H7 (cell line): ENCODE measurements around the gene OR5D16. TPM values are rescaled to one million over a fixed set of nuclear protein-coding genes. Genes with fewer than 3 reads are reported as not detected.
"Not testable (repeated sequence)": the region's sequence is repeated elsewhere in the genome, so short reads cannot be mapped to it uniquely, and the experiment has no call there.

Experiments
- DNase-seq: peaks from one replicate; pipeline ENCODE4 v3.0.0; 2012
- H3K27me3 ChIP-seq: 2 replicates; pipeline ENCODE4 v1.6.0; 2011; ENCODE audit warnings: mild to moderate bottlenecking, low read length; ENCODE audit not compliant: control insufficient read depth, insufficient read depth
- H3K36me3 ChIP-seq: replicated peaks from 2 replicates; pipeline ENCODE4 v1.5.1; 2011; ENCODE audit warnings: low read length; ENCODE audit not compliant: control insufficient read depth, insufficient read depth
- H3K4me3 ChIP-seq: 2 replicates; pipeline ENCODE4 v1.5.1; 2011; ENCODE audit warnings: low read depth, mild to moderate bottlenecking, control low read depth, low read length, moderate library complexity; ENCODE audit not compliant: insufficient read depth
- total RNA-seq: library from RNA; depleted of rRNA; stranded (reverse); fragments of >200 nt; shearing (Covaris generic); gene quantifications from 2 replicates; pipeline ENCODE4 v1.2.3, GENCODE V29; 2014; rRNA removed

The OR5D16 gene
- total RNA-seq: not detected in 2 replicates

GRCh38 chr11:55838452-55838851 is at the start of gene OR5D16:
Gene OR5D16, plus strand, starts transcription at chr11:55838752. Its CDS starts 0 bp downstream, at chr11:55838752.
- H3K4me3 ChIP-seq: no peak within 1 kb of the TSS
- DNase-seq: no peak

GRCh38 chr11:55791606-55792005 is 46.9 kb upstream of the OR5D16 start:
- Histone ChIP-seq H3K4me3 (no peak overlapping the region), H3K36me3 (no peaks in the 10 kb centered on the region), H3K27me3 (no peaks in the 10 kb centered on the region)
- no peak for DNase-seq

More at GRCh38 chr11:55838452-55838851, at the start of gene OR5D16:
- no peaks in the 10 kb centered on the region for H3K36me3 ChIP-seq
- no peaks in the 10 kb centered on the region for H3K27me3 ChIP-seq

- Histone ChIP-seq H3K4me3 (no peak overlapping the region), H3K27me3 (no peaks in the 10 kb centered on the region), H3K36me3 (no peaks in the 10 kb centered on the region)
- DNase-seq: no peak
Observed at GRCh38 chr11:55793321-55793720, 45.2 kb upstream of the OR5D16 start.

GRCh38 chr11:55795256-55795655 is 43.3 kb upstream of the OR5D16 start, which contains the start of gene OR5D14:
Gene OR5D14, plus strand, starts transcription at chr11:55795556. Its CDS starts 0 bp downstream, at chr11:55795556.
- H3K27me3 ChIP-seq: no peaks in the 10 kb centered on the region
- H3K4me3 ChIP-seq: no peak within 1 kb of the TSS
- no peaks in the 10 kb centered on the region for H3K36me3 ChIP-seq
- no peak for DNase-seq

GRCh38 chr11:55806248-55806647 is 32.3 kb upstream of the OR5D16 start:
- H3K36me3 ChIP-seq: no peaks in the 10 kb centered on the region
- no peak overlapping the region for H3K4me3 ChIP-seq
- no peaks in the 10 kb centered on the region for H3K27me3 ChIP-seq
- no peak for DNase-seq

- DNase-seq: no peak
- no peaks in the 10 kb centered on the region for H3K27me3 ChIP-seq
- no peaks in the 10 kb centered on the region for H3K36me3 ChIP-seq
- no peak within 1 kb of the TSS for H3K4me3 ChIP-seq
Observed at GRCh38 chr11:55811067-55811466, 27.5 kb upstream of the OR5D16 start, which contains the start of gene OR5L1. Gene OR5L1, plus strand, starts transcription at chr11:55811367. Its CDS starts 100 bp downstream, at chr11:55811467.

- Histone ChIP-seq H3K4me3 (no peak within 1 kb of the TSS), H3K36me3 (no peaks in the 10 kb centered on the region), H3K27me3 (no peaks in the 10 kb centered on the region)
- no peak for DNase-seq
Observed at GRCh38 chr11:55819330-55819729, 19.2 kb upstream of the OR5D16 start, which contains the start of gene OR5D18. Gene OR5D18, plus strand, starts transcription at chr11:55819630. Its CDS starts 0 bp downstream, at chr11:55819630.

GRCh38 chr11:55826919-55827318 is 11.6 kb upstream of the OR5D16 start, which contains the start of gene OR5L2:
Gene OR5L2, plus strand, starts transcription at chr11:55827219. Its CDS starts 0 bp downstream, at chr11:55827219.
- Histone ChIP-seq H3K4me3 (no peak within 1 kb of the TSS), H3K27me3 (no peaks in the 10 kb centered on the region), H3K36me3 (no peaks in the 10 kb centered on the region)
- no peak for DNase-seq

- Histone ChIP-seq H3K36me3 (no peaks in the 10 kb centered on the region), H3K27me3 (no peaks in the 10 kb centered on the region), H3K4me3 (no peak overlapping the region)
- DNase-seq: no peak
Observed at GRCh38 chr11:55847453-55847852, 8.9 kb downstream of the OR5D16 start.

GRCh38 chr11:55849037-55849436 is 10.5 kb downstream of the OR5D16 start:
- Histone ChIP-seq H3K36me3 (no peaks in the 10 kb centered on the region), H3K4me3 (no peak overlapping the region), H3K27me3 (no peaks in the 10 kb centered on the region)
- no peak for DNase-seq

GRCh38 chr11:55852141-55852540 is 13.6 kb downstream of the OR5D16 start:
- Histone ChIP-seq H3K4me3 (no peak overlapping the region), H3K27me3 (no peaks in the 10 kb centered on the region), H3K36me3 (no peaks in the 10 kb centered on the region)
- no peak for DNase-seq

- H3K27me3 ChIP-seq: no peaks in the 10 kb centered on the region
- no peak for DNase-seq
- no peaks in the 10 kb centered on the region for H3K36me3 ChIP-seq
- no peak overlapping the region for H3K4me3 ChIP-seq
Observed at GRCh38 chr11:55854704-55855103, 16.2 kb downstream of the OR5D16 start.

- DNase-seq, H3K4me3 ChIP-seq, H3K27me3 ChIP-seq, H3K36me3 ChIP-seq: not testable (repeated sequence)
Observed at GRCh38 chr11:55867354-55867753, 28.8 kb downstream of the OR5D16 start.

GRCh38 chr11:55872731-55873130 is 34.2 kb downstream of the OR5D16 start:
- not testable (repeated sequence) for H3K27me3 ChIP-seq, H3K36me3 ChIP-seq, H3K4me3 ChIP-seq, DNase-seq

GRCh38 chr11:55873146-55873545 is 34.6 kb downstream of the OR5D16 start:
- DNase-seq, H3K27me3 ChIP-seq, H3K4me3 ChIP-seq, H3K36me3 ChIP-seq: not testable (repeated sequence)

GRCh38 chr11:55882997-55883396 is 44.4 kb downstream of the OR5D16 start, which contains the start of gene TRIM51:
Gene TRIM51, plus strand, starts transcription at chr11:55883297. Its CDS starts 2,132 bp downstream, at chr11:55885429.
- not testable (repeated sequence) for H3K36me3 ChIP-seq, H3K4me3 ChIP-seq, H3K27me3 ChIP-seq, DNase-seq
